WTC11 (cell line): ENCODE measurements around the gene ZMAT1. TPM values are rescaled to one million over a fixed set of nuclear protein-coding genes. Genes with fewer than 3 reads are reported as not detected.

Experiments used
- ATAC-seq: fragments of 200-7000 bp; cut with Tn5 transposase; 2 replicates; pipeline ENCODE4 v1.10.0; 2021; ENCODE audit warnings: mild to moderate bottlenecking, moderate library complexity
- CTCF ChIA-PET: fragments of 300-600 bp; sonication (Branson Sonifier 250); formaldehyde crosslinking; loops from one replicate; lab custom pipeline; 2021; ENCODE audit warnings: antibody characterized with exemption; lab: Charles Lee
- POLR2A ChIA-PET: fragments of 350-600 bp; sonication (Branson Sonifier 250); formaldehyde crosslinking; loops from one replicate; lab custom pipeline; 2021; ENCODE audit warnings: antibody characterized with exemption; lab: Charles Lee
- DNase-seq: peaks from one replicate; pipeline ENCODE4 v3.0.0; 2021; ENCODE audit warnings: low spot score
- H3K27ac Mint-ChIP-seq: 2 replicates; pipeline ENCODE4 v1.8.0; 2021; ENCODE audit warnings: mixed read lengths
- H3K27me3 Mint-ChIP-seq: 2 replicates; pipeline ENCODE4 v1.8.0; 2021; ENCODE audit warnings: low read depth, mild to moderate bottlenecking, moderate library complexity, mixed read lengths
- H3K36me3 Mint-ChIP-seq: 2 replicates; pipeline ENCODE4 v1.8.0; 2021; ENCODE audit warnings: mixed read lengths
- H3K4me1 Mint-ChIP-seq: 2 replicates; pipeline ENCODE4 v1.8.0; 2022; ENCODE audit warnings: mixed read lengths
- H3K4me3 Mint-ChIP-seq: 2 replicates; pipeline ENCODE4 v1.8.0; 2021; ENCODE audit warnings: mild to moderate bottlenecking, moderate library complexity, mixed read lengths
- H3K9me3 Mint-ChIP-seq: 2 replicates; pipeline ENCODE4 v1.8.0; 2021; ENCODE audit warnings: mixed read lengths
- ATF1 ChIP-seq: sonication (generic); formaldehyde crosslinking; IDR thresholded peaks from 2 replicates; pipeline ENCODE4 v1.8.1; 2023; ENCODE audit warnings: mild to moderate bottlenecking, moderate library complexity, missing genetic modification reagents
- CREB1 ChIP-seq: sonication (generic); formaldehyde crosslinking; IDR thresholded peaks from 2 replicates; pipeline ENCODE4 v1.8.0; 2023; ENCODE audit warnings: mild to moderate bottlenecking, missing genetic modification reagents
- JUN ChIP-seq: sonication (generic); formaldehyde crosslinking; IDR thresholded peaks from 2 replicates; pipeline ENCODE4 v1.8.0; 2023; ENCODE audit warnings: mild to moderate bottlenecking, missing genetic modification reagents
- KAT7 ChIP-seq: sonication (generic); formaldehyde crosslinking; IDR thresholded peaks from 2 replicates; pipeline ENCODE4 v1.8.1; 2023; ENCODE audit warnings: missing genetic modification reagents, mild to moderate bottlenecking, borderline replicate concordance
- MLX ChIP-seq: sonication (generic); formaldehyde crosslinking; IDR thresholded peaks from 2 replicates; pipeline ENCODE4 v1.8.1; 2023; ENCODE audit warnings: mild to moderate bottlenecking, missing genetic modification reagents, moderate library complexity
- NFE2L1 ChIP-seq: sonication (generic); formaldehyde crosslinking; IDR thresholded peaks from 2 replicates; pipeline ENCODE4 v1.8.1; 2023; ENCODE audit warnings: missing genetic modification reagents
- OVOL2 ChIP-seq: fragments of 250-450 bp; sonication (Bioruptor Pico); IDR thresholded peaks from 2 replicates; pipeline ENCODE4 v1.9.0; 2021; ENCODE audit warnings: mild to moderate bottlenecking, borderline replicate concordance
- PRRX2 ChIP-seq: fragments of 250-450 bp; sonication (Bioruptor Pico); IDR thresholded peaks from 2 replicates; pipeline ENCODE4 v1.8.0; 2021; ENCODE audit warnings: mild to moderate bottlenecking
- TP53 ChIP-seq: sonication (generic); formaldehyde crosslinking; IDR thresholded peaks from 2 replicates; pipeline ENCODE4 v1.8.1; 2023; ENCODE audit warnings: mild to moderate bottlenecking, missing genetic modification reagents
- USF1 ChIP-seq: sonication (generic); formaldehyde crosslinking; IDR thresholded peaks from 2 replicates; pipeline ENCODE4 v1.8.0; 2022; ENCODE audit warnings: mild to moderate bottlenecking, missing genetic modification reagents
- ZNF232 ChIP-seq: sonication (generic); formaldehyde crosslinking; IDR thresholded peaks from 2 replicates; pipeline ENCODE4 v1.8.0; 2022; ENCODE audit warnings: mild to moderate bottlenecking, missing genetic modification reagents
- total RNA-seq: library from RNA; stranded (reverse); gene quantifications from 3 replicates; pipeline ENCODE4 v1.2.3, GENCODE V29; 2021
- TF ChIP-seq, protein P1 (sequence below): sonication (generic); formaldehyde crosslinking; conservative IDR thresholded peaks from 2 replicates; pipeline ENCODE4 v1.8.1; 2023; ENCODE audit warnings: mild to moderate bottlenecking, low read depth, missing genetic modification reagents, moderate library complexity
- TF ChIP-seq, protein P2 (sequence below): sonication (generic); formaldehyde crosslinking; IDR thresholded peaks from 2 replicates; pipeline ENCODE4 v1.8.0; 2022; ENCODE audit warnings: missing genetic modification reagents

Gene ZMAT1
- total RNA-seq, 1 experiment from 2014 or later = 3.0 TPM

DNA sequence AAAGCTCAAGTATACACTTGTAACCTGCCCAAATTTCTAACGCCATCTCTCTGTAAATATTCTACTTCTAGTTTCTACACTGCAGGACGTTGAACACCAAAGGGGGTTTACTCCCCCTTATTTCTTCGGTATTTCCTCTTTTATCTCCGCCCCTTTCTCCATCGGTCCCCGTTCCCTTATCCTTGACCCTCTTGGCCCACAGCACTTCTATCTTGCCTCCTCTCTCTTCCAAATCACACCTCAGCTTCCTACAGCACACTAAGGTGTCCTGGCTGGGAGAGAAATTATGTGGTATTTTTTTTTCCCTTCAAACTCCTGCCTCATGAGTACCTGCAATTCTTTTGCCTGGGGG is 715 bp downstream of the ZMAT1 start:
- Mint-ChIP-seq H3K36me3 (peaks cover 14% of the 10 kb centered on the region), H3K27ac (peak overlapping the region; percentile 95)
- TF ChIP-seq KAT7 (CRISPR knock-in tag) (no peak), PRRX2 (no peak), JUN (CRISPR knock-in tag) (no peak)
- TF ChIP-seq, protein P1, sequence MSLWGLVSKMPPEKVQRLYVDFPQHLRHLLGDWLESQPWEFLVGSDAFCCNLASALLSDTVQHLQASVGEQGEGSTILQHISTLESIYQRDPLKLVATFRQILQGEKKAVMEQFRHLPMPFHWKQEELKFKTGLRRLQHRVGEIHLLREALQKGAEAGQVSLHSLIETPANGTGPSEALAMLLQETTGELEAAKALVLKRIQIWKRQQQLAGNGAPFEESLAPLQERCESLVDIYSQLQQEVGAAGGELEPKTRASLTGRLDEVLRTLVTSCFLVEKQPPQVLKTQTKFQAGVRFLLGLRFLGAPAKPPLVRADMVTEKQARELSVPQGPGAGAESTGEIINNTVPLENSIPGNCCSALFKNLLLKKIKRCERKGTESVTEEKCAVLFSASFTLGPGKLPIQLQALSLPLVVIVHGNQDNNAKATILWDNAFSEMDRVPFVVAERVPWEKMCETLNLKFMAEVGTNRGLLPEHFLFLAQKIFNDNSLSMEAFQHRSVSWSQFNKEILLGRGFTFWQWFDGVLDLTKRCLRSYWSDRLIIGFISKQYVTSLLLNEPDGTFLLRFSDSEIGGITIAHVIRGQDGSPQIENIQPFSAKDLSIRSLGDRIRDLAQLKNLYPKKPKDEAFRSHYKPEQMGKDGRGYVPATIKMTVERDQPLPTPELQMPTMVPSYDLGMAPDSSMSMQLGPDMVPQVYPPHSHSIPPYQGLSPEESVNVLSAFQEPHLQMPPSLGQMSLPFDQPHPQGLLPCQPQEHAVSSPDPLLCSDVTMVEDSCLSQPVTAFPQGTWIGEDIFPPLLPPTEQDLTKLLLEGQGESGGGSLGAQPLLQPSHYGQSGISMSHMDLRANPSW = no peak
- TF ChIP-seq, all 79 proteins: peak for 0
- Mint-ChIP-seq H3K4me3 (peak overlapping the region; percentile 85), H3K4me1 (peaks cover 20% of the 10 kb centered on the region), H3K27me3 (peaks cover 26% of the 10 kb centered on the region), H3K9me3 (peaks cover 12% of the 10 kb centered on the region)
- ATAC-seq (peak; percentile 48), DNase-seq (no peak)
- ChIA-PET CTCF (no interaction called here), POLR2A (interaction anchor here (1.1 to 1.2 kb wide), 3 partner anchors 67 to 513 kb away, joined by 3 to 4 read pairs (median 3); partner anchors contain the start of gene BEX5)

- H3K27me3 Mint-ChIP-seq = no peaks in the 10 kb centered on the region
- H3K27ac Mint-ChIP-seq = no peak overlapping the region
- POLR2A ChIA-PET = no interaction called here
- H3K4me1 Mint-ChIP-seq = peaks cover 14% of the 10 kb centered on the region
- no peak for ATAC-seq
- TF ChIP-seq CREB1 (CRISPR knock-in tag) (no peak), NFE2L1 (no peak)
- TF ChIP-seq, all 79 proteins: peak for 0
- H3K36me3 Mint-ChIP-seq = no peaks in the 10 kb centered on the region
- no peaks in the 10 kb centered on the region for H3K9me3 Mint-ChIP-seq
- no peak overlapping the region for H3K4me3 Mint-ChIP-seq
- CTCF ChIA-PET = no interaction called here
- DNase-seq = no peak
Measured at GRCh38 chrX:101925733-101926132, 6.1 kb downstream of the ZMAT1 start.

DNA sequence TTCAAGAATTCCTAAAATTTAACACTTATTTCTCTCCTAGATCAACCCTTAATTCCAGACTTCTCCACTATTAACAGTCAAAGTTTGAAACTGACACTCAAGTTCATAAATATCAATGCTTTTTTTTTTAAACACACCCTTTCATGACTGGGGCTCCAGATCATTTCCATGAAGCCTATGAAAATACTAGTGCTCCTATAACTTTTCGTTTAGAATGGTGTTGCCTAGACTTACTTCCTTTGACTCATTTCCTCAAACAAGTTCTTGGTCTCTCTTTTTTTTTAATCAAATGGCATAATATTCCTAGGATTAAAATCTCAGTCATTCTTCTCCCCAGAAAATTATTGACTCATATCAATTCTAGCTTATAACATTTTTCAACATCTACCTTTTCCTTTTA is 13.1 kb downstream of the ZMAT1 start:
- no peaks in the 10 kb centered on the region for H3K27me3 Mint-ChIP-seq
- H3K27ac Mint-ChIP-seq = no peak overlapping the region
- POLR2A ChIA-PET = no interaction called here
- H3K4me3 Mint-ChIP-seq = no peak overlapping the region
- ATAC-seq (no peak), DNase-seq (no peak)
- H3K9me3 Mint-ChIP-seq = peaks cover 21% of the 10 kb centered on the region
- H3K36me3 Mint-ChIP-seq = no peaks in the 10 kb centered on the region
- CTCF ChIA-PET = interaction anchor here (1.2 kb wide), 1 partner anchor 92 kb away, joined by 5 read pairs; no protein-coding TSS in a partner anchor
- TF ChIP-seq OVOL2 (CRISPR knock-in tag) (no peak), ATF1 (CRISPR knock-in tag) (no peak), TP53 (CRISPR knock-in tag) (no peak), MLX (CRISPR knock-in tag) (no peak), ZNF232 (CRISPR knock-in tag) (no peak), USF1 (CRISPR knock-in tag) (no peak)
- TF ChIP-seq, protein P2, sequence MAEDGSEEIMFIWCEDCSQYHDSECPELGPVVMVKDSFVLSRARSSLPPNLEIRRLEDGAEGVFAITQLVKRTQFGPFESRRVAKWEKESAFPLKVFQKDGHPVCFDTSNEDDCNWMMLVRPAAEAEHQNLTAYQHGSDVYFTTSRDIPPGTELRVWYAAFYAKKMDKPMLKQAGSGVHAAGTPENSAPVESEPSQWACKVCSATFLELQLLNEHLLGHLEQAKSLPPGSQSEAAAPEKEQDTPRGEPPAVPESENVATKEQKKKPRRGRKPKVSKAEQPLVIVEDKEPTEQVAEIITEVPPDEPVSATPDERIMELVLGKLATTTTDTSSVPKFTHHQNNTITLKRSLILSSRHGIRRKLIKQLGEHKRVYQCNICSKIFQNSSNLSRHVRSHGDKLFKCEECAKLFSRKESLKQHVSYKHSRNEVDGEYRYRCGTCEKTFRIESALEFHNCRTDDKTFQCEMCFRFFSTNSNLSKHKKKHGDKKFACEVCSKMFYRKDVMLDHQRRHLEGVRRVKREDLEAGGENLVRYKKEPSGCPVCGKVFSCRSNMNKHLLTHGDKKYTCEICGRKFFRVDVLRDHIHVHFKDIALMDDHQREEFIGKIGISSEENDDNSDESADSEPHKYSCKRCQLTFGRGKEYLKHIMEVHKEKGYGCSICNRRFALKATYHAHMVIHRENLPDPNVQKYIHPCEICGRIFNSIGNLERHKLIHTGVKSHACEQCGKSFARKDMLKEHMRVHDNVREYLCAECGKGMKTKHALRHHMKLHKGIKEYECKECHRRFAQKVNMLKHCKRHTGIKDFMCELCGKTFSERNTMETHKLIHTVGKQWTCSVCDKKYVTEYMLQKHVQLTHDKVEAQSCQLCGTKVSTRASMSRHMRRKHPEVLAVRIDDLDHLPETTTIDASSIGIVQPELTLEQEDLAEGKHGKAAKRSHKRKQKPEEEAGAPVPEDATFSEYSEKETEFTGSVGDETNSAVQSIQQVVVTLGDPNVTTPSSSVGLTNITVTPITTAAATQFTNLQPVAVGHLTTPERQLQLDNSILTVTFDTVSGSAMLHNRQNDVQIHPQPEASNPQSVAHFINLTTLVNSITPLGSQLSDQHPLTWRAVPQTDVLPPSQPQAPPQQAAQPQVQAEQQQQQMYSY (CRISPR knock-in tag) = no peak
- no peaks in the 10 kb centered on the region for H3K4me1 Mint-ChIP-seq
